Measurements from ENCODE around the gene CSRP1. TPM values are rescaled to one million over a fixed set of nuclear protein-coding genes. Genes with fewer than 3 reads are reported as not detected.

Gene CSRP1
- total RNA-seq, 1 donor from 2014 or later: 29.5 TPM

GRCh38 chr1:201461645-201462441 lies 45.1 kb downstream of the CSRP1 start:
- intact Hi-C loops (cut with micrococcal nuclease): no loop called here
- POLR2A ChIA-PET: no interaction called here
- DNase-seq (no peak), ATAC-seq (ENCODE audit: low read depth) (no peak)
- peaks cover 5% of the 10 kb centered on the region for H3K27me3 Mint-ChIP-seq
- no peak overlapping the region for H3K27ac Mint-ChIP-seq
- no peaks in the 10 kb centered on the region for H3K4me1 Mint-ChIP-seq
- no peaks in the 10 kb centered on the region for H3K9me3 Mint-ChIP-seq
- H3K4me3 Mint-ChIP-seq: no peak overlapping the region
- CTCF ChIA-PET: no interaction called here
- no peaks in the 10 kb centered on the region for H3K36me3 Mint-ChIP-seq (ENCODE audit: low read depth)
- no peak for TF ChIP-seq CTCF (IDR thresholded peaks at IDR 0.05)

DNA sequence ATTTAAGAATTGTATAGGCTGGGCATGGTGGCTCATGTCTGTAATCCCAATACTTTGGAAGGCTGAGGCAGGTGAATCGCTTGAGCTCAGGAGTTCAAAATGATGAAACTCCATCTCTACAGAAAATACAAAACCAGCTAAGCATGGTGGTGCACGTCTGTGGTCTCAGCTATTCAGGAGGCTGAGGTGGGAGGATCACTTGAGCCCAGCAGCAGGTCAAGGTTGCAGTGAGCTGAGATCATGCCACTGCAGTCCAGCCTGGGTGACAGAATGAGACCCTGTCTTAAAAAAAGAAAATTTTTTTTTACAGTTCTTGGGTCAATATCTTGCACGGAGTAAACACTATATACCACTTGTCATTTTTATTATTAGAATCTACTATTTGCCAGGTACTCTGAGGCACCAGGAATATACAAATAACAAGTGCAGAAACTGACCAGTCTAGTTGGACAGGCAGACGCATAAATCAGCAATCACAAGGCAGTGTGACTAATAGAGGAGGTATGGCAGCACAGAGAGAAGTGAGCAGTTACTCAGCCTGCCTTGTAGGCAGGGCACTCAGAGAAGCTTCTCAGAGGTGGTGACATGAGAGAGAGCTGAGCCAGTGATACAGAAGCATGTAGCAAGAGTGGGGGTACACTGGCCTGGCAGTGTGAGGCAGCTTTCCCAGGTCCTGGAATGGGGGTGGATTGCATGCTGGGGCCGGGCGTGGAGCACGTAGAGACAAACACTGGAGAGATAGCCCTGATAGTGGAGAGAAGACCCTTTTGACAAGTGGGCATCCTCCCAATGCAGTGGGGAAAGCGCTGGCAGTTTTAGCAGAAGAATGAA lies 45.9 kb downstream of the CSRP1 start:
- DNase-seq (no peak), ATAC-seq (ENCODE audit: low read depth) (no peak)
- Mint-ChIP-seq H3K9me3 (no peaks in the 10 kb centered on the region), H3K36me3 (ENCODE audit: low read depth) (no peaks in the 10 kb centered on the region), H3K4me3 (no peak overlapping the region), H3K27me3 (peaks cover 5% of the 10 kb centered on the region), H3K4me1 (no peaks in the 10 kb centered on the region), H3K27ac (no peak overlapping the region)
- POLR2A ChIA-PET: no interaction called here
- intact Hi-C loops (cut with micrococcal nuclease): no loop called here
- no peak for TF ChIP-seq CTCF (IDR thresholded peaks at IDR 0.05)
- CTCF ChIA-PET: no interaction called here

- no peaks in the 10 kb centered on the region for H3K36me3 Mint-ChIP-seq (ENCODE audit: low read depth)
- intact Hi-C loops (cut with micrococcal nuclease): no loop called here
- CTCF ChIA-PET: no interaction called here
- POLR2A ChIA-PET: no interaction called here
- H3K27ac Mint-ChIP-seq: no peak overlapping the region
- H3K4me1 Mint-ChIP-seq: no peaks in the 10 kb centered on the region
- no peak for ATAC-seq (ENCODE audit: low read depth)
- H3K9me3 Mint-ChIP-seq: no peaks in the 10 kb centered on the region
- no peak for TF ChIP-seq CTCF (IDR thresholded peaks at IDR 0.05)
- H3K4me3 Mint-ChIP-seq: no peak overlapping the region
- DNase-seq: no peak
- H3K27me3 Mint-ChIP-seq: peaks cover 2% of the 10 kb centered on the region
These were observed 47.1 kb downstream of the CSRP1 start for GRCh38 chr1:201459775-201460174.

DNA sequence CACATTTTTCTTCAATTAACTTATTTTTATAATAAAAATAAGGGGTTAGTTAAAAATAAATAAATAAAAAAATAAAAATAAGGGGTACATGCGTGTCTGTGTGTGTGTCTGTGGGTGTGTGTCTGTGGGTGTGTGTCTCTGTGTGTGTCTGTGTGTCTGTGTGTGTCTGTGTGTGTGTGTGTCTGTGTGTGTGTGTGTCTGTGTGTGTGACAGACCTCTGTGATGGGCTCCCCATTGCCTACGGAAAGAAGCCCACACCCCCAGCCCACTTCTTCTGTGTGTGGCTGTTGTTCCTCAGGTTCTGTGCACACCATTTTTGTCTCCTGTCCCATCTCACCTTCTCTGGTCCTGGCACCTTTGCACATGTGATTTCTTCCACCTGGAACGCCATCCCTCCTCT lies 47.9 kb downstream of the CSRP1 start:
- DNase-seq (no peak), ATAC-seq (ENCODE audit: low read depth) (no peak)
- intact Hi-C loops (cut with micrococcal nuclease): no loop called here
- TF ChIP-seq CTCF (IDR thresholded peaks at IDR 0.05): no peak
- no peaks in the 10 kb centered on the region for H3K9me3 Mint-ChIP-seq
- CTCF ChIA-PET: no interaction called here
- POLR2A ChIA-PET: no interaction called here
- H3K36me3 Mint-ChIP-seq (ENCODE audit: low read depth): no peaks in the 10 kb centered on the region
- H3K27me3 Mint-ChIP-seq: peaks cover 4% of the 10 kb centered on the region
- H3K27ac Mint-ChIP-seq: no peak overlapping the region
- no peaks in the 10 kb centered on the region for H3K4me1 Mint-ChIP-seq
- H3K4me3 Mint-ChIP-seq: no peak overlapping the region

DNA sequence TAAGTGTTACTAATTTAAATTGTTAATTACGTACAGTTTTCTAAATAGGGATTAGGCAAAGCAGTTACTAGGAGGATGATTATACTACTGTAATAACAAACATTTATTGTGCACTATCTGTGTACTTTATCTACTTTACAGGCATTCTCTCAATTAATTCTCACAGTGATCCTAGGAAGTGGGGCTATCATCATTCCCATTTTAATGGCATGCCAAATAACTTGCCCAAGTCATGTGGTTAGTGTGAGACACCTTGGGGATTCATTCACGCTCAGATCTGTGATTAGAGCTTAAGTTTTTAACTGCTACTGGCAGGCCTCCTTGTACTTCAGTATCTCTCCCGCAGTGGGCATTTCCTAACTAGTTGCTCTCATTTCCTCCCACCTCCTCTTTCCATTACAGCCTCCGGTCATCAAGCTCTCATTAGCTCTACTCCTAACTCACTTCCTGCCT lies 49.4 kb downstream of the CSRP1 start:
- H3K36me3 Mint-ChIP-seq (ENCODE audit: low read depth): no peaks in the 10 kb centered on the region
- POLR2A ChIA-PET: no interaction called here
- H3K27me3 Mint-ChIP-seq: peaks cover 2% of the 10 kb centered on the region
- intact Hi-C loops (cut with micrococcal nuclease): no loop called here
- H3K4me3 Mint-ChIP-seq: no peak overlapping the region
- H3K27ac Mint-ChIP-seq: no peak overlapping the region
- no peak for DNase-seq
- H3K9me3 Mint-ChIP-seq: no peaks in the 10 kb centered on the region
- ATAC-seq (ENCODE audit: low read depth): no peak
- no peaks in the 10 kb centered on the region for H3K4me1 Mint-ChIP-seq
- TF ChIP-seq CTCF (IDR thresholded peaks at IDR 0.05): no peak
- CTCF ChIA-PET: no interaction called here
